Measurements from ENCODE around the gene TTC22.

Gene TTC22

GRCh38 chr1:54835131-54835898 is 34.2 kb upstream of the TTC22 start:
- in situ Hi-C loops (cut with HindIII; ENCODE audit: low sequenced_read_pairs), result no loop called here

- in situ Hi-C loops (cut with HindIII; ENCODE audit: low sequenced_read_pairs), result no loop called here
These were observed 33.0 kb upstream of the TTC22 start for GRCh38 chr1:54834007-54834541.

GRCh38 chr1:54833121-54833520 is 32.0 kb upstream of the TTC22 start:
- in situ Hi-C loops (cut with HindIII; ENCODE audit: low sequenced_read_pairs), result no loop called here

GRCh38 chr1:54826226-54826816 is 25.2 kb upstream of the TTC22 start:
- in situ Hi-C loops (cut with HindIII; ENCODE audit: low sequenced_read_pairs), result no loop called here

- in situ Hi-C loops (cut with HindIII; ENCODE audit: low sequenced_read_pairs), result no loop called here
These were observed 24.6 kb upstream of the TTC22 start for GRCh38 chr1:54825696-54826095.

- in situ Hi-C loops (cut with HindIII; ENCODE audit: low sequenced_read_pairs), result no loop called here
These were observed 22.5 kb upstream of the TTC22 start for GRCh38 chr1:54823670-54824069.

GRCh38 chr1:54819733-54820132 is 18.6 kb upstream of the TTC22 start:
- in situ Hi-C loops (cut with HindIII; ENCODE audit: low sequenced_read_pairs), result no loop called here

- in situ Hi-C loops (cut with HindIII; ENCODE audit: low sequenced_read_pairs), result no loop called here
These were observed 18.0 kb upstream of the TTC22 start for GRCh38 chr1:54819195-54819536.

GRCh38 chr1:54818461-54819194 is 17.5 kb upstream of the TTC22 start:
- in situ Hi-C loops (cut with HindIII; ENCODE audit: low sequenced_read_pairs), result no loop called here

GRCh38 chr1:54816951-54817350 is 15.8 kb upstream of the TTC22 start:
- in situ Hi-C loops (cut with HindIII; ENCODE audit: low sequenced_read_pairs), result no loop called here

- in situ Hi-C loops (cut with HindIII; ENCODE audit: low sequenced_read_pairs), result no loop called here
These were observed 15.0 kb upstream of the TTC22 start for GRCh38 chr1:54816130-54816529.

GRCh38 chr1:54815086-54815876 is 14.2 kb upstream of the TTC22 start:
- in situ Hi-C loops (cut with HindIII; ENCODE audit: low sequenced_read_pairs), result no loop called here

- in situ Hi-C loops (cut with HindIII; ENCODE audit: low sequenced_read_pairs), result no loop called here
These were observed 13.4 kb upstream of the TTC22 start for GRCh38 chr1:54814571-54814970.

GRCh38 chr1:54814126-54814498 is 13.0 kb upstream of the TTC22 start:
- in situ Hi-C loops (cut with HindIII; ENCODE audit: low sequenced_read_pairs), result no loop called here

GRCh38 chr1:54813485-54814125 is 12.5 kb upstream of the TTC22 start:
- in situ Hi-C loops (cut with HindIII; ENCODE audit: low sequenced_read_pairs), result no loop called here

GRCh38 chr1:54812801-54813484 is 11.8 kb upstream of the TTC22 start:
- in situ Hi-C loops (cut with HindIII; ENCODE audit: low sequenced_read_pairs), result no loop called here

GRCh38 chr1:54811739-54812655 is 10.9 kb upstream of the TTC22 start:
- in situ Hi-C loops (cut with HindIII; ENCODE audit: low sequenced_read_pairs), result no loop called here

- in situ Hi-C loops (cut with HindIII; ENCODE audit: low sequenced_read_pairs), result no loop called here
These were observed 9.9 kb upstream of the TTC22 start for GRCh38 chr1:54811066-54811465.
